ENCODE data around the gene CIRBP. TPM values are rescaled to one million over a fixed set of nuclear protein-coding genes. Genes with fewer than 3 reads are reported as not detected.

CIRBP gene
- total and polyA plus RNA-seq, 4 donors = 41.1 to 135 (median 96.9) TPM

- Histone ChIP-seq H3K36me3 (ENCODE audit: control insufficient read depth in 4 of 4, insufficient read depth in 3 of 4, low read depth in 1 of 4, low read length in 3 of 4) (peaks cover 18 to 24% (median 18%) of the 10 kb centered on the region in 4 donors), H3K27me3 (ENCODE audit: control insufficient read depth in 4 of 4, insufficient read depth in 4 of 4, low read length in 3 of 4) (no peaks in the 10 kb centered on the region), H3K9me3 (ENCODE audit: control insufficient read depth in 4 of 4, low read length in 3 of 4) (no peaks in the 10 kb centered on the region), H3K9ac (ENCODE audit: low read depth in 1 of 2, low read length in 2 of 2) (no peak overlapping the region), H3K4me3 (ENCODE audit: low read depth in 1 of 3, low read length in 3 of 3) (no peak overlapping the region), H3K27ac (ENCODE audit: low read depth in 1 of 2, low read length in 2 of 2) (no peak overlapping the region), H3K4me1 (ENCODE audit: control insufficient read depth in 4 of 4, insufficient read depth in 4 of 4, low read length in 3 of 4) (peaks cover 14 to 51% (median 40%) of the 10 kb centered on the region in 4 donors)
- no peak for TF ChIP-seq ZBTB33 (IDR thresholded peaks at IDR 0.05)
- TF ChIP-seq, protein P1, sequence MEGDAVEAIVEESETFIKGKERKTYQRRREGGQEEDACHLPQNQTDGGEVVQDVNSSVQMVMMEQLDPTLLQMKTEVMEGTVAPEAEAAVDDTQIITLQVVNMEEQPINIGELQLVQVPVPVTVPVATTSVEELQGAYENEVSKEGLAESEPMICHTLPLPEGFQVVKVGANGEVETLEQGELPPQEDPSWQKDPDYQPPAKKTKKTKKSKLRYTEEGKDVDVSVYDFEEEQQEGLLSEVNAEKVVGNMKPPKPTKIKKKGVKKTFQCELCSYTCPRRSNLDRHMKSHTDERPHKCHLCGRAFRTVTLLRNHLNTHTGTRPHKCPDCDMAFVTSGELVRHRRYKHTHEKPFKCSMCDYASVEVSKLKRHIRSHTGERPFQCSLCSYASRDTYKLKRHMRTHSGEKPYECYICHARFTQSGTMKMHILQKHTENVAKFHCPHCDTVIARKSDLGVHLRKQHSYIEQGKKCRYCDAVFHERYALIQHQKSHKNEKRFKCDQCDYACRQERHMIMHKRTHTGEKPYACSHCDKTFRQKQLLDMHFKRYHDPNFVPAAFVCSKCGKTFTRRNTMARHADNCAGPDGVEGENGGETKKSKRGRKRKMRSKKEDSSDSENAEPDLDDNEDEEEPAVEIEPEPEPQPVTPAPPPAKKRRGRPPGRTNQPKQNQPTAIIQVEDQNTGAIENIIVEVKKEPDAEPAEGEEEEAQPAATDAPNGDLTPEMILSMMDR (IDR thresholded peaks at IDR 0.05; ENCODE audit: low read depth, low read length, missing input control) = no peak
- TF ChIP-seq HNF4G (IDR thresholded peaks at IDR 0.05) = no peak
- TF ChIP-seq GABPA (IDR thresholded peaks at IDR 0.05 in 1 of 2, conservative IDR thresholded peaks at IDR 0.05 in 1 of 2) = no peak
- no peak for TF ChIP-seq RXRA (IDR thresholded peaks at IDR 0.05)
- no peak for TF ChIP-seq JUND (IDR thresholded peaks at IDR 0.05)
- TF ChIP-seq YY1 (IDR thresholded peaks at IDR 0.05) = no peak
- no peak for TF ChIP-seq TAF1 (conservative IDR thresholded peaks at IDR 0.05)
- TF ChIP-seq FOXA1 (IDR thresholded peaks at IDR 0.05) = no peak
- no peak for TF ChIP-seq NR2F2 (IDR thresholded peaks at IDR 0.05)
- TF ChIP-seq RAD21 (IDR thresholded peaks at IDR 0.05) = no peak
- TF ChIP-seq, protein P2, sequence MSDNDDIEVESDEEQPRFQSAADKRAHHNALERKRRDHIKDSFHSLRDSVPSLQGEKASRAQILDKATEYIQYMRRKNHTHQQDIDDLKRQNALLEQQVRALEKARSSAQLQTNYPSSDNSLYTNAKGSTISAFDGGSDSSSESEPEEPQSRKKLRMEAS (IDR thresholded peaks at IDR 0.05) = no peak
- no peak for TF ChIP-seq HNF4A (conservative IDR thresholded peaks at IDR 0.05)
- TF ChIP-seq EGR1 (IDR thresholded peaks at IDR 0.05; ENCODE audit: low read depth in 2 of 2) = no peak
- no peak for TF ChIP-seq SP1 (IDR thresholded peaks at IDR 0.05)
- TF ChIP-seq FOXA2 (IDR thresholded peaks at IDR 0.05) = no peak
- TF ChIP-seq, protein P3, sequence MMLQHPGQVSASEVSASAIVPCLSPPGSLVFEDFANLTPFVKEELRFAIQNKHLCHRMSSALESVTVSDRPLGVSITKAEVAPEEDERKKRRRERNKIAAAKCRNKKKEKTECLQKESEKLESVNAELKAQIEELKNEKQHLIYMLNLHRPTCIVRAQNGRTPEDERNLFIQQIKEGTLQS (IDR thresholded peaks at IDR 0.05) = no peak
- WGBS = 93% methylated on average over 15 of the region's 15 CpGs
- no peak for DNase-seq (ENCODE audit: low spot score)
Measured at GRCh38 chr19:1277061-1277460, 7.9 kb downstream of the CIRBP start.

DNA sequence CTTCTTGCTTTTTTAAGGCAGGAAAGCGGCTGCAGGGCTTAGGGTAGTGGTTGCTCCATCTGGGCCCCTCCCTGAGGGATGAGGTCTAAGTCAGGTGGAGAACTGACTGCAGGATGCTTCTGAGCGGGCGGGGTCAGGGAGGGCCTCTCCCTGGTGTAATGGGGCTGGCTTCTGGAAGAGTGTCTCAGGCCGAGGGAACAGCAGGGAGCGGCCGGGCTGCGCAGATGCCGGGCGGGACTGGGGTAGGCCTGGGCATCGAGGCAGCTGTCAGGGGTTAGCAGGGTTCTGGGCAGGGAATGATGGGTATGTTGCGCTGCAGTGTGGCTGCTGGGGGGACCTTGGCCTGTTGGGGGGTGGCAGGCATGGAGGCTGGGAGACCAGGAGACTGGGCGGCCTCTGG is 8.9 kb downstream of the CIRBP start:
- Histone ChIP-seq H3K27ac (ENCODE audit: low read depth in 1 of 2, low read length in 2 of 2) (no peak overlapping the region), H3K4me1 (ENCODE audit: control insufficient read depth in 4 of 4, insufficient read depth in 4 of 4, low read length in 3 of 4) (peaks cover 13 to 46% (median 37%) of the 10 kb centered on the region in 4 donors), H3K9ac (ENCODE audit: low read depth in 1 of 2, low read length in 2 of 2) (no peak overlapping the region), H3K4me3 (ENCODE audit: low read depth in 1 of 3, low read length in 3 of 3) (no peak overlapping the region), H3K27me3 (ENCODE audit: control insufficient read depth in 4 of 4, insufficient read depth in 4 of 4, low read length in 3 of 4) (no peaks in the 10 kb centered on the region), H3K9me3 (ENCODE audit: control insufficient read depth in 4 of 4, low read length in 3 of 4) (no peaks in the 10 kb centered on the region), H3K36me3 (ENCODE audit: control insufficient read depth in 4 of 4, insufficient read depth in 3 of 4, low read depth in 1 of 4, low read length in 3 of 4) (peaks cover 9 to 19% (median 14%) of the 10 kb centered on the region in 4 donors)
- WGBS = 82% methylated on average over 12 of the region's 12 CpGs
- no peak for DNase-seq (ENCODE audit: low spot score)
- TF ChIP-seq JUND (IDR thresholded peaks at IDR 0.05) (no peak), EGR1 (IDR thresholded peaks at IDR 0.05; ENCODE audit: low read depth in 2 of 2) (no peak), HNF4A (conservative IDR thresholded peaks at IDR 0.05) (no peak), ZBTB33 (IDR thresholded peaks at IDR 0.05) (no peak), TAF1 (conservative IDR thresholded peaks at IDR 0.05) (no peak), FOXA1 (IDR thresholded peaks at IDR 0.05) (no peak), RAD21 (IDR thresholded peaks at IDR 0.05) (no peak), YY1 (IDR thresholded peaks at IDR 0.05) (no peak), HNF4G (IDR thresholded peaks at IDR 0.05) (no peak), SP1 (IDR thresholded peaks at IDR 0.05) (no peak), NR2F2 (IDR thresholded peaks at IDR 0.05) (no peak), GABPA (IDR thresholded peaks at IDR 0.05 in 1 of 2, conservative IDR thresholded peaks at IDR 0.05 in 1 of 2) (no peak), RXRA (IDR thresholded peaks at IDR 0.05) (no peak)
- TF ChIP-seq, protein P3 (IDR thresholded peaks at IDR 0.05) = no peak
- TF ChIP-seq, protein P1 (IDR thresholded peaks at IDR 0.05; ENCODE audit: low read depth, low read length, missing input control) = no peak
- TF ChIP-seq, protein P2 (IDR thresholded peaks at IDR 0.05) = no peak

All from liver (tissue), 9 donors.